ENCODE results near the gene EXTL1.

Gene EXTL1

DNA sequence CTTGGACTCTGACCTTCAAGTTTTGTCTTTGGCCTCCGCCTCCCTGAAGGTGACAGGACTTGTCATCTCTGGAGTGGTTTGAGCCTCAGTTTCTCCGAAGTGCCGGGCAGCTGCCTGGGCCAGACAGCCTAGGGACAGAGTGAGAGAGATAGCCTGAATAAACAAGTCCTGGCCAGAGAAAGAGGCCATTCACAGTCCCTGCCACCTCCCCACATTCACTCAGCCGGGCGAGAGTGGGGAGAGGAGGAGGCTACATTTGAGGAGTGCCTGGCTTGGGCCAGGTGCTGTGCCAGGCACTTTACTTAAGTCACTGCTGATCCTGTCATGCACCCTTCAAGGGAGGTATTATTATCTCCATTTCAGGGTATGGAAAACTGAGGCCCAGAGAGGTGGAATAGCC, 3.5 kb downstream of the EXTL1 start:
- no peak for DNase-seq

DNA sequence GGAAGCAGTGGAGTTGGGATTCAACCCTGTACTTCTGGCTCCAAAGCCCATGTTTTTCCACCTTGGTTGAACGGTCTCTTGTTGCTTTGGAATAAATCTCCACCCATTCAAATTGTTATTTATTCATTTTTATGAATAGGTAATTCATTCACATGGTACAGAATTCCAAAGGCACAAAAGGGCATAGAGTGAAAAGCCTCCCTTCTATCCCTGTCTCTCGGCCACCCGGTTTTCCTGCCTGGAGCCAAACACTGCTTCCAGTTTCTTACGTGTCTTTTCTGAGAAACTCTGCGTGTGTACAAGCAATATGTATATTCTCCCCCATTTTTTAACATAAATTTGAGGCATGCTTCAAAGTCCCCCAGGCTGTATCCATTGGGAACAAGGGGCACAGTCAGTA, 3.9 kb downstream of the EXTL1 start:
- no peak for DNase-seq

DNA sequence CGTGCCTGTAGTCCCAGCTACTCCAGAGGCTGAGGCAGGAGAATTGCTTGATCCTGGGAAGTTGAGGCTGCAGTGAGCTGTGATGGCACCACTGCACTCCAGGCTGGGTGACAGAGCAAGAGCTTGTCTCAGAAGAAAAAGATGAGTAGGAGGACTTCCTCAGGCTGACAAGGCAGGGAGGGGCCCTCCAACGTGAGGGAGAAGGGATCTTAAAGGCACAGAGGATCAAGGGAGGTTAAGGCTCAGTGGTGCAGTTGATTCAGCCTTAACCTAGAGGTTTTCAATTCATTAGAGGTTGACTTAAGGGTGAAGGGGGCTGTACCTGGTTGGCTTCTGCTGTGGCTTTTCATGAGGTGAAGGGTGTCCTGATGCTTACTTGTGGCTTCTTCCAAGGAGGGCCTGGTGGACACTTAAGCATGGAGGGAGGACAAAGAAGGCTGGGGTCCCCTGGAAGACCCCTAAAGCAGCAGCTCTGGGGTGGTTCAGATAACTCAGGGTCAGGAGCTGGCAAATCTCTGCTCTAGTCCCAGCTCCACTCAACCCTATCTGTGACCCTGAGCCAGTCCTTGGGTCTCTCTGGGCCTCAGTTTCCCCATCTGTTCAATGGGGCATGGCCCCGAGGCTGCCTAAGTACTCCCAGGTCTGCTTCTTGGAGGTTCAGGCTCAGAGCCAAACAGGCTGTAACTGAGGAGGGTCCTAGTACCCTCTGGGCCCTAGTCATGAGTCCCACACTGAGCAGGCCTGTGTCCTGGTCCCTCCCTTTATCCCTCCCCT, 6.3 kb downstream of the EXTL1 start:
- no peak for DNase-seq

DNA sequence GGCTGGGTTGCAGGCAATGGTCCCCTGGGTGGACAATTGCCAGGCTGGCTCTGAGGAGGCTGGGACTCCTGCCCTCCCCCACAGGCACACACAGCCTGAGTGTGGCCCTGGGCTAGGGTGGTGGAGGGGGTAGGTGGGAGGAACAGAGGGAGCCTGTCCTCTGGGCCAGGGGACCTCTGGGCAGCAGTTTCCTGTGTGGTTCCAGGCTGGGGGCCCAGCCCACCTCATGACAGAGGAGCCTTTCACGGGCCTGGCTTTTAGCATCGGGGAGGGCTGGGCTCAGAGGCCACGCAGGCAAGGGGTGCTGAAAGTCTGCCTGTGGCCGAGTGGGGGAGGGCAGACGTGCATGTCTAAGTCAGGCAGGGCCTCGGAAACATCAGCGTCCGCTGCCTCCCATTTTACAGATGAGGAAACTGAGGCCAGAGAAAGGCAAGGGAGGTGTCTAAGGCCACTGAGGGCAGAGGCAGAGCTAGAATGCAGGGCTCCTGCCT, 7.0 kb downstream of the EXTL1 start:
- no peak for DNase-seq

DNA sequence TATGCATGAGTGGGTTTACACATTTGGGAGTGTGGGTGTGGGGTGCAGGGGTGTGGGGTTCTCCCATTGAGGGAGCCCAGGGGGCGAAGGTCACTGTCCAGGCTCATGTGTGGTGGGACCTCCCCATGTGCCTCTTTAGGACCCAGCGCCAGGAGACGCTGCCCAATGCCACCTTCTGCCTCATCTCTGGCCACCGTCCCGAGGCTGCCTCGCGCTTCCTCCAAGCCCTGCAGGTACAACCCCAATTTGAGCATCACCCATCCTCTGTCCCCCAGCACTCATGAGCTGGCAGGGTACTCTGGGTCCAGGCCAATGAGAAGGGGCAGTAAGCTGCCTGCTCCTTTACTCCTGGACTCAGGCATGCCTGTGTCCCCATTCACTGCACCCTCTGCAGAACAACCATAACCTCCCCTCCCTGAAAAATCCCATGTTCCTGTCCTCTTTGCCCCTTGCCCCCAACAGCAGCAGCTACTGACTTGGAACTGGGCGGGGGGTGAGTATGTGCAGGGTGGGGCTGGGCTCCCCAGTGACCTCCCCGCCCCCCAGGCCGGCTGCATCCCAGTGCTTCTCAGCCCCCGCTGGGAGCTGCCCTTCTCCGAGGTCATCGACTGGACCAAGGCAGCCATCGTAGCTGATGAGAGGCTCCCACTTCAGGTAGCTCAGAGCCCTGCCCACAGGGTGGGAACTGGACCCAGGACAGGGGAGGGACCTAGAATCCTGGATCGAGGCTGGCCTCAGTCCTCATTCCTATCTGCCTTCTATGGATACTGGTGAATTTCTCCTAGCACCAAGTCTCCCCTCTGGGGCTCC, 7.7 kb downstream of the EXTL1 start:
- DNase-seq, result no peak

DNA sequence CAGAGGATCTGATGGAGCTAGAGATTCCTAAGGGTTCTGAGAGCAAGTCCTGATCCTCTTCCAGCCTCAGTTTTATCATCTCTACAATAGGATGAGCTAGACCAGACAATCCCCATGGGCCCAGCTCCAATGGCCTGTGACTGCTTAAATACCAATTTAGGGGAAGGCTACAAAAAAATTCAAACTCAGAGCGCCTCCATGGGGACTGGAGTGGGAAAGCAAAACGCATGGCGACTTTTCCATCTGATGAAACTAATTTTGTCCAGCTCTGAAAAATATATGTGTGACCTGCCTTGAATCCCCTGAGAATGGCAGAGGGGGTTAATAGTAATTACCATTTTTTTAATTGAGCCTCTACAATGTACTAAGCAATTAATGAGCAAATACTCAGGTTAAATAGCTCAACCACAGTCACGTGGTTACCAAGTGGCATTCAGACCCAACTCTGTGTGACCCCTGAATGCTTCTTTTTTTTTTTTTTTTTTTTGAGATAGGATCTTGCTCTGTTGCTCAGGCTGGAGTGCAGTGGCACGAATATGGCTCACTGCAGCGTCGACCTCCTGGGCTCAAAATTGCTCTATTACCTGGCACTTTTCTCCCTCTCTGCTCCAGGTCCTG, 8.4 kb downstream of the EXTL1 start:
- no peak for DNase-seq

DNA sequence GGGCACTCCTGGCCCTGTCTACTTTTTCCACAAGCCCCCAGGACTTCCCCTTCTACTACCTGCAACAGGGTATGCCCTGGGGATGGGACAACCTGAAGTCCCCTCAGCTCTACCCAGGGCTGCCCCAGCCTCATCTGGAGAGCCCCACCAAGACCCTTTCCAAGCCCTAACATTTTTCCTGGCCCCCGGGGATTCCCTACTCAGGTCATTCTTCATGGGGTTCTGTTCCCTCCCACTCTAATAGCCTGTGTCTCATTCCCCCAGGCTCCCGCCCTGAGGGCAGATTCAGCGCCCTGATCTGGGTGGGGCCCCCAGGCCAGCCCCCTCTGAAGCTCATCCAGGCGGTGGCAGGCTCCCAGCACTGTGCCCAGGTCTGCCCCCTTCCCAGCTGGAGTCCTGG, 9.6 kb downstream of the EXTL1 start:
- no peak for DNase-seq

DNA sequence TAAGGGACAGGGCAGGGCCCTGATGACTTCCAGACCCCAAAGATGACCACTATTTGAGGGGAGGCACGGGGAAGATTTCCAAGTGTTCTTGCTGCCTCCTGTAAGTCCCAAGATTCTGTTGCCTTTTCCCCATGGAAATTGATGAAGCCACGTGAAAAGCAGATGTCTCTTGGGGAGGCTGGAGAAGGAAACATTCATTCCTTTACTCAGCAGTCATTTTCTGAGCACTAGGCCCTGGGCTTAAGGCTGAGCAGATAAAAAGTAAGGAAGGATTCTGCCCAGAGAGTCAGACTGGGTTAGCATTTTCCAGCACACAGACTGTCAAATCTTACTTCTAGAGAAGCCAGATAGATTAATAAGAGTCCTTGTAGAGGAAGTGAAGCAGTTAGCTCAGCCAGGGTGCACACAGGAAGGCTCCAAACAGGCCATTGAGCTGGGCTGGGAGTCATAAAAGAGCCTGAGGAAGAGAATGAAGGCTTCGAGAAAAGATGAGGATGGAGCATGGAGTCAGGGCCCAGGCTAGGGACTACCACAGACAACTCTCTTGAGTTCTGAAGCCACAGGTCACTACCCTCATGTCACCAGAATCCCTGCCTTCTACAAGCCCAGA, 10.1 kb downstream of the EXTL1 start:
- DNase-seq, result no peak

DNA sequence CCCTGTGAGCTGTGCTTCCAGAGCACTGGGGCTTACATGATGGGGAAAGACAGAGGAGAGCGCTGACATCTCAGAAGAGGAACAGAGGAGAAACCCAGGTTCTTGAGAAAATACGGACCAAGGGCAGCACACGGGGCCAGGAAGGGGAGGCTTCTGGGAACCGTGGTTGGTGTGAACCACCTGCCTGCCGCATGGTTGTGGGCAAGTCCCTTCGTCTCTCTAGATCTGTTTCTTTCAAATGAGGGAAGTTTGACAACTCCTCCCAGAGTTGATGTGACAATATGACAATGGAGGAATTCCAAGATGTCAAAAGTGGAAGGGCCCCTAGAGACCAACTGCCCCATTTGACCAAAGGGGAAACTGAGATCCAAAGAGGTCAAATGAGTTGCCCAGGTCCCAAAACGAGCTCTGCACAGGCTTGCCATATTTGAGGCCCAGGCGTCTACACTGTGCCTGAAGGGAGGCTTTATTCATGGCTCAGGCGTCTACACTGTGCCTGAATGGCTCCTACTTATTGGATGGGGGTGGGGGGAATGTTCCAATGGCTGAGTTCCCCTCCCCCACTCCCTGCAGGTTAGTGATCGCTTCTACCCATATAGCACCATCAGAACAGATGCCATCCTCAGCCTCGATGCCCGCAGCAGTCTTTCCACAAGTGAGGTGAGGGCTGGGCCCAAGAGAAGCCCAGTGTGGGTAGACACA, 11.2 kb downstream of the EXTL1 start:
- DNase-seq, result no peak

DNA sequence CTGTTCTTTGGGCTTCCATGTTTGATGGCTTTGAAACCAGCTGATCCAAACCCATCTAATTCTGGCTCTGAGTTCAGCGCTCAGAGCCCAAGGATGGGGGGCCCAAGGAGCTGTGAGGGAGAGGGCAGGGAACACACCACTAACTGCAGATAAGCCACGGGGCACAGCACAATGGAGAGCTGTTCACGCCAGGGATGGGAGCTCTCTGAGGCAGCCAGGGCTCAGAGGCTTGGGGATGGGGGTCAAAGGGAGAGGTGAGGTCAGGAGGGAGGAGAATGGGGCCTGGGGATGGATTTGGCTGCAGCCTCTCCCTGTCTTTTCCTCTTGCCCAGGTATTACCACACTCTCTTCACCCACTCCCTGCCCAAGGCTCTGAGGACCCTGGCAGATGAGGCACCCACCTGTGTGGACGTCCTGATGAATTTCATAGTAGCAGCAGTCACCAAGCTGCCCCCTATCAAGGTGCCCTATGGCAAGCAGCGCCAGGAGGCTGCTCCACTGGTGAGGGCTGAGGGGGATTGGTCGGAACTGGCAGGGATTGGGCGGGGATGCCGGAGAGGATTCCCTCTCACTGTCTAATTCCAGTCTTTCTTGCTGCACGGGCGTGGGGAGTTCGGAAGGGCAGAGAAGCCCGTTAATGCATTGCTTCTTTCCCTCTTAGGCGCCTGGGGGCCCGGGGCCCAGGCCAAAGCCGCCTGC, 13.1 kb downstream of the EXTL1 start:
- peak in 1 of 2 experiments; percentile 36 for DNase-seq

DNA sequence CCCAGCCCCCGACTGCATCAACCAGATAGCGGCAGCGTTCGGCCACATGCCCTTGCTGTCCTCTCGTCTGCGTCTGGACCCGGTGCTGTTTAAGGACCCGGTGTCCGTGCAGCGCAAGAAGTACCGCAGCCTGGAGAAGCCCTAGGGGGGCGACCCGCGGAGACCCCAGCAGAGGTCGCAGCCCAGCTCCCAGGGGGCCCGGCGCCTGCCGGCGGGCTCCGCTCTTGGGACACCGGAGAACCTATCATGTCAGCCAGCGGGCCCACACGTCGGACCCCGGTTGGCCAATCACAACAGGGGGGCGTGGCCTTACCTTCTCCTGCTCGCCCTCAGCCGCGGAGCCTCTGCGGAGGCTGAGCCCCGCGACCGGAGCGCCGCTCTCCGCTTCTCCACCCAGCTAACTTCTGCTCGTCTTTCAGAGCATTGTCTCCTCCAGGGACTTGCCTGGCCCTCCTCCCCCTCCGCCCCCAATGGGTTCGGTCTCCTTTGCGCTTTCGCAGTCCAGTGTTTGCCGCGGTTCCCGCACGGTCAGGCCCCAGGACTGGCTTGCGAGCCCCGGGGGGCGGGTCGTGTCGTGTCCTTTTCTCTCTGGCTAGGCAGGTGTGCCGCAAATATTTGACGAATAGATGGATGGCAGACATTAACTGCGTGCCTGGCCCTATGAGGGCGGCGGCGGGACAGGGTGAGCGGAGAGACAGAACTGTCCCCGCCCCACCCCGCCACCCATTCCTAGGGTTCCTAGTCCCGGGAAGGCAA, 13.8 kb downstream of the EXTL1 start:
- peak; percentile 93 to 94 for DNase-seq

DNA sequence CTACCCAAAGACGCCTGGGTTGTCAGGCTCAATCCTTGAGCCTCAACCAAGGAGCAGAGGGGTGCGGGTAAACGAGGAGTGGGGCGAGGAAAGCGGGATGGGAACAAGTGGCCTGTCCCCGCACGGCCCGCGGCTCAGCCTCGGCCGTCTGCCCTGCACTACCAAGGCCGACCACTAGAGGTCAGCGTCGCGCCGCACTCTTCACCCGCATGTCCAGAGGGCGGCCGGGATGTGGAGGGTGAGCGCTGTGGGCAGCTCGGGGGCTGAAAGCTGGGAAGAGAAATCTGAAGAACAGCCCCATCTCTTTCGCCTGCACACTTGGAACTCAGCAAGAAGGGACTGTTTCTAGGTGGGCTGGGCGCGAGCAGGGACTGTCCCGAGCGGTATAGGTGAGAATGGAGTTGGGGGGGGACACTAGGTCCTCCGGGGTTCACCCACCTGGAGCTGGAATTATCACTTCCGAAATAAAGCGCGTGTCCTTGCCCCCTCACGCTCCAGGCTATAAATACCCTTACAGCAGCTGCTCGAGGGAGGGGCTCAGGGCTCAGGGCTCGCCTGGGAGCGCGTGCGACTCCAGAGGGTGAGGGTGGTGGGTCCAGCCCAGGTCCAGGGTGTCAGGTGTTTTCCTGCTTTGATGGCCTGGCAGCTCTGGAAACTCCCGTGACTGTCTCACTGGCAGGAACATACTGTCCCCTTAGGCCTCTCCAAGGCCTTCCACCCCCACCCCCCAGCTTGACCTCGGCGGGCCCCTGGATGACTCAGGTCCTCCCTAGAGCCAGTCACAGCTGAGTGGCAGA, 14.6 kb downstream of the EXTL1 start:
- DNase-seq, result peak; percentile 91

DNA sequence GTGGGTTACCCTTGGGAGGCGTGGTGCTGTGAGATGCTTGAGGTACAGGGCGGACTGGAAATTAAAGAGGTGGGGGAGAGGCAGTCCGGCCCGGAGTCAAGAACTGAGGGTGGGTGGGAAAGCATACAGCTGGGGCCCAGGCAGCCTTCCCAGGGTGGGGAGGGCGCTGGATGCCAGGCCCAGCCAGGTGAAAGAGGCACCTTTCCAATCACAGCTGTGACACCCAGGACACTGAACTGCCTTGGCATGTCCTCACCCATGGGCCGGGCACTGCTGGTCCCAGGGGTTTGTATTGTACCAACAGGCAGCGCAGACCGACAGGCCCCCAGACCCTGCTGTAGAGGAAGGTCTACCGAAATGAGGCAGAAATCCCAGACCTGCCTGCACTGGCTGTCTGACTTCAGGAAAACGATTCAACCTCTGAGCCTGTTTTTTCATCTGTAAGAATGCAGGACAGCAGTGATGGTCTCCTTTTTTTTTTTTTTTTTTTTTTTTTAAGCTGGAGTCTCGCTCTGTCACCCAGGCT, 15.2 kb downstream of the EXTL1 start:
- DNase-seq, result no peak

DNA sequence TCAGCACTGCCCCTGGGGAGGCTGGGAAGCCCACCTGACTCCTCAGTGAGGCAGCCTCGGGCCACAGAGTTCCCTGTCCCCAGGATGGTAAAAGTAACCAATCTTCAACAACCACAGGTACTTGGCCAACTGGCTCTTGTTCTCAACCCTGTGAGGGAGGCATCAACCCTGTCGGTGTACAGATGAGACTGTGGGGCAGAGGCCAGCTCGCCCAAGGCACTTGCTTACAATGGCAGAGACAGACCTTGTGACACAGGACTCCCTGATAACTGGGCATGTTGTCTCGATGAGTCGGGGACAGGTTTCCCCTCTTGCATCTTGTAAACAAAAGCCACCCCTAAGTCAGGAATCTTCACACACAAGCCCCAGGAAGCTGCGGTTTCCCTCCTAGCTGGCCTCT, 16.3 kb downstream of the EXTL1 start:
- no peak for DNase-seq

DNA sequence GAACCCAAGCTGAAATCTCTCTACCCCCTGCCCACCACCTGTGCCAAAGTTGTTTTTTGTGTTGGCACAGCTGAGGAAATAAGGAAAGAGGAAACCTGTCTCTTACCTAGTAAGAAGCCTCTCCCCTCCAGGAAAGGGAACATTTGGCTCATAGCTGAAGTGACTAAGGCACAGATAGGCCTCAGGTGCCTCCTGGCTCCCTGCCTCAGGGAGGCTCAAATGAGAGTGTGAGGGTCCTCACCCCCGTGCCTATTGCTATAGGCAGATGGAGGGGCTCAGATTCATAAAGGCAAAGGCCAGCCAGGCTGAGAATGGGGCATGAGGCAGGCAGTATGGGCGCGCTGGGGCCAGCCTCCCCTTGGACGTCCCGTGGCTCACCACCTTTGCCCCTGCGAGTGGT, 16.9 kb downstream of the EXTL1 start:
- no peak for DNase-seq

DNA sequence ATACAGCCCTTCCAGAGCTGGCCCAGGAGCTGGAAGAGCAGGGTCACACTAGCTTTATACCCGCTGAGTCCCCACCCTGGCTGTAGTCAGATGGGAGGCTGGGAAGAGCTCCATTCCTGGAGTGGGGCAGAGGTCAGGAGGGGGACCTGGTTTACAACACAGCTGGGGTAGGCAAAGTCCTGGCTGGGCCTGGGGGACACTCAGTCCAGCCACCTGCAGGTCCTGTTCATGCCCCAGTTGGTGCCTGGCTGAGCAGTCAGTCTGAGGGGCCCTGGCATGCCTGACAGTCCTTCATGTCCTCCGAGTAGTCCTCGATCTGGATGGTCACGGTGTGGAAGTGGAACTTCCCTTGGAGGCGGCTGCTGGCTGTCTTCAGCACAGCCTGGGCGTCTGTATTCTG, 17.3 kb downstream of the EXTL1 start:
- no peak for DNase-seq

DNA sequence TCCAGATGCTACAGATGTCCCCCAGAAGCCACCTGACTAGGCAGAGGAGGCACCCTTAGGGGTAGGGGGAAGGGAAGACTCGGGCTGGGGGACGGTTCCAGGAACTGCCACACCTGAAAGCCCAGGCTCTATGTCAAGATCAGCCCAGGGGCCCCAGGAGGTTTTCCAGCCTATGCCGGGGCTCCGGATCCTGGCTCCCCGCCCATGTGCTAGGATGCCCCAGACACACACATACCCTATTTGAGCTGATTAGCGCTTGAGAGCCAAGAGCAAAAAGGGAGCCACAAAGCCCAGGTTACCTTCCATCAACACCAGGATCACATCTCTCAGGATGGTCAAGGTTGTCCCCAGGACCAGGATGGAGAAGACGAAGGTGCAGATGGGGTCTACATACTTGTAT, 19.8 kb downstream of the EXTL1 start:
- DNase-seq, result no peak

DNA sequence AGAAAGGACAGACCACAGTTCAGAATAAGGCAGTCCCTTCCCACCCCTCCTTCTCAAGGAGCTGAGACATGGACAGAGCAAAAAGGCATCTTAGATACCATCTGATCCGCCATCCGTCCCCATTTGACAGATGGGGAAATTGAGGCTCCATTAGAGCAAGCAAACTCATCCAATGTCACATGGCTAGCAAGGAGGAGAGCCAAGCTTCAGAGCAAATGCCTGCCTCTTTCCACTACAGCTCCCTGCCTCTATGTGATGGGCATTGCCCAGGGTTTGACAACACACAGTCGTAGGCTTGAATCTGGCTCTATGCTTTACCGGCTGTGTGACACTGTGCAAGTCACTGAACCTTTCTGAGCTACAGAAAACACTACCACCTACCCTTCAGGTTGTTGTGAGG, 20.4 kb downstream of the EXTL1 start:
- no peak for DNase-seq

DNA sequence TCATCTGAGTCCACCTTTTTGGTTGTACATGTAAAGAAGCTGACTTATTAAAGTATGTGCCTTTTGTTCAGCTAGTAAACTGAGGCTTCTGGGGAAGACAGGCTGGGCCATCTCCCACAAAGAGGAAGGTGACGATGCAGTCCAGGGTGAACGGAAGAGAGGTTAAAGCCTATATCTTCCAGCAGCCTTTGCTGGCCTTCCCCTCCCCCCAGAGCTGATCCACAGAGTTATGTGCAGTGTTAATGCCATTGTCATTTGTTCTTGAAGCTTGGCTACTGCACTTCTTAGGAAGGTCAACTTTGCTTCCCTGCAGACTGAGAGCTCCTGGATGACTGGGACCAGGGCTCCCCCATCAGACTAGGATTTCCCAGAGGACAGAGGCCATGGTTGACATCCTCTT, 22.2 kb downstream of the EXTL1 start:
- no peak for DNase-seq

DNA sequence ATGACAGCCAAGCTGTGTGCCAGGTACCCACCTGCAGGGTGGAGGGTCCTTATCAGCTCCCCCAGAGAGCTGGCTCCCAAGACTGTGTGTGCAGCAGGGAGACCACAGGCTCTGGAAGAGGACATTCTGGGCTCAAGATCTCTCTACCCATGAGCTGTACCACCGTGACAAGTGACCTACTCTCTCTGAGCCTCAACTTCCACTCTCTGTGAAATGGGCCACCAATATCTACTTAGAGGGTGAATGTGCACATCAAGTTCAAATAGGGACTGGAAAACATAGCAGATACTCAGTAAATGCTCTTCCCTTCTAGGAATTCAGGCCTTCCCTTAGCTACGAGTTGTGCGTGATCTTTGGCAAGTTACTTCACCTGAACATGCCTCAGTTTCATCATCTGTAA, 22.8 kb downstream of the EXTL1 start:
- no peak for DNase-seq
